HG02885 (cell line): ENCODE measurements around the gene KRT8.

ENCODE experiments used
- ATAC-seq: cut with Tn5 transposase; IDR thresholded peaks from one replicate; pipeline ENCODE4 v1.9.1; 2021; ENCODE audit warnings: mild to moderate bottlenecking; ENCODE audit not compliant: unreplicated experiment, poor library complexity

Gene KRT8

GRCh38 chr12:52878507-52879393 is 26.1 kb downstream of the KRT8 start:
- ATAC-seq: no peak

- ATAC-seq: no peak
Measured at GRCh38 chr12:52877242-52877641, 27.6 kb downstream of the KRT8 start.

- ATAC-seq: no peak
Measured at GRCh38 chr12:52876372-52876771, 28.5 kb downstream of the KRT8 start.

- no peak for ATAC-seq
Measured at GRCh38 chr12:52874573-52875435, 30.1 kb downstream of the KRT8 start.

- no peak for ATAC-seq
Measured at GRCh38 chr12:52873832-52874572, 30.9 kb downstream of the KRT8 start.

- no peak for ATAC-seq
Measured at GRCh38 chr12:52873513-52873831, 31.4 kb downstream of the KRT8 start.

- no peak for ATAC-seq
Measured at GRCh38 chr12:52872644-52873389, 32.1 kb downstream of the KRT8 start.

- no peak for ATAC-seq
Measured at GRCh38 chr12:52871291-52872039, 33.4 kb downstream of the KRT8 start.

- peak; percentile 67 for ATAC-seq
Measured at GRCh38 chr12:52870361-52871290, 34.2 kb downstream of the KRT8 start.

- no peak for ATAC-seq
Measured at GRCh38 chr12:52867642-52868041, 37.2 kb downstream of the KRT8 start.

- ATAC-seq: no peak
Measured at GRCh38 chr12:52867152-52867551, 37.7 kb downstream of the KRT8 start.

GRCh38 chr12:52865090-52865944 is 39.6 kb downstream of the KRT8 start:
- ATAC-seq: no peak

- no peak for ATAC-seq
Measured at GRCh38 chr12:52862023-52862422, 42.9 kb downstream of the KRT8 start.

- no peak for ATAC-seq
Measured at GRCh38 chr12:52861511-52861910, 43.4 kb downstream of the KRT8 start.

GRCh38 chr12:52860102-52860823 is 44.6 kb downstream of the KRT8 start:
- ATAC-seq: no peak

GRCh38 chr12:52857500-52857899 is 47.4 kb downstream of the KRT8 start:
- no peak for ATAC-seq

- no peak for ATAC-seq
Measured at GRCh38 chr12:52856787-52857186, 48.1 kb downstream of the KRT8 start.
